HG03135 (cell line): ENCODE results near the gene FAF1.
"Not testable (repeated sequence)": the region's sequence is repeated elsewhere in the genome, so short reads cannot be mapped to it uniquely, and the experiment has no call there.

Experiments
- ATAC-seq: cut with Tn5 transposase; IDR thresholded peaks from one replicate; pipeline ENCODE4 v1.9.1; 2021; ENCODE audit warnings: mild to moderate bottlenecking, moderate library complexity; ENCODE audit not compliant: unreplicated experiment

The FAF1 gene

DNA sequence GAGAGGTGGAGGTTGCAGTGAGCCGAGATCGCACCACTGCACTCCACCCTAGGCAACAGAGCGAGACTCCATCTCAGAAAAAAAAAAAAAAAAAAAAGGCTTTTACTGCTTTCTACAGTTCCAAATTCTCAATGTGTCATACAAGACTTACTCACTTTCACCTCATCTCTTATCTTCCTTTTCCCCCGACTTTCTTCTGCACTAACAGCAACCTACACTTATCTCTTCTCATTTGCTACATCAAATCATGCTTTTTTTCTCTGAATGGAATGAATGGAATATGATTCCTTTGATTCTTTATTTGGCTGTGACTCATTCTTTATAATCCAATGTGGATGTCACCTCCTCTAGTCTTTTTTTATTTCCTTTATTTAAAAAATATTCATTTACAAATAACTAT lies 368.5 kb downstream of the FAF1 start:
- ATAC-seq, result no peak

DNA sequence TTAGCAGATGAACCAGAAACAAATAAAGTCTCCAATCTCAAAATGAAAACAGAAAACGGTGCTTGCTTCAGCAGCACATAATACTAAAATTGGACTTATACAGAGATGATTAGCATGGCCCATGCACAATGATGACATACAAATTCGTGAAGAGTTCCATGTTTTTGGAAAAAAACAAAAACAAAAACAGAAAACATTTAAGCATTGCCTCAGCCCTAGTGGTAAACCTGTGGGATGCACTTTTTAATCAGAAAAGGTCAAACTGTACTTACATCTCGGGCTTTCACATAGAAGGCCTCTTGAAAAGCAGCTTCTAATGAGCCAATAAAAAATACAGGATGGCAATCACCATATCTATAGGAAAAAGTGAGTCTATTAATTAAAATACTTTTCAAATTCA lies 377.7 kb downstream of the FAF1 start:
- ATAC-seq, result no peak

DNA sequence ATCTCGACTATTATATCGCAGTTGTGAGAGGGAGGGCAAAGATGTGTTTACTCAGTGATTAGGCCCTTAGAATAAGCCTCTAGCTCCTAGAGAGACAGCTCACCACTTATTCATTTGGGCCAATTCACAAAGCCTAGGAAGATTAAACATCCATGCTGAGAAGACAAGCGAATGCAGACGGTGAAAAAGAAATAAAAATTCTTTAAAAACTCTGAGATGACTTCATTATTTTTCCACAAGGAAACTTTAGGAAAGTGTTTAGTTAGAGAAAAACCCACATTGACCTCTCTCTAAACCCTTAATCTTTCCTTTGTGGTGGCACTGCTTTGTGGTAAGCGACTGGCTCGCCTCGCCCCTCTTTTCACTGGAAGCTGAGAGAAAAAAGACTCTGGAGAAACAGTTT lies 390.0 kb downstream of the FAF1 start:
- ATAC-seq, result no peak

DNA sequence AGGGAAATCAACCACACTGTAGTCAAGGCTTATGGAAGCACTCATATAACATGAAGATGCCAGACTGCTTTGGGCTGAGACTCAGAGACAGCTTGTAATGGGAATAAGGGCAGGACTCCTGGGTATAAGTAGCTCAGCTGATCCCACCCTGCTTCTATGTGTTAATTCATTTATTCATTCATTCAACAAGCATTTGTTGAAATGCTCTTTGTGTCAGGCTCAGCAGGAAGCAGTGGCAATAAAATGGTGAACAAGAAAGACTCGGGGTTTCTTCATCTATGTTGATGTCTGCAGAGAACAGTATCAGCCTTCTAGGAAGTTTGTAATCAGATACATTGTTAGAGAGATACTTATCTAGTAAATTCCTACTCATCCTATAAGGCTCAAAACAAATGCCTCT lies 391.3 kb downstream of the FAF1 start:
- no peak for ATAC-seq

DNA sequence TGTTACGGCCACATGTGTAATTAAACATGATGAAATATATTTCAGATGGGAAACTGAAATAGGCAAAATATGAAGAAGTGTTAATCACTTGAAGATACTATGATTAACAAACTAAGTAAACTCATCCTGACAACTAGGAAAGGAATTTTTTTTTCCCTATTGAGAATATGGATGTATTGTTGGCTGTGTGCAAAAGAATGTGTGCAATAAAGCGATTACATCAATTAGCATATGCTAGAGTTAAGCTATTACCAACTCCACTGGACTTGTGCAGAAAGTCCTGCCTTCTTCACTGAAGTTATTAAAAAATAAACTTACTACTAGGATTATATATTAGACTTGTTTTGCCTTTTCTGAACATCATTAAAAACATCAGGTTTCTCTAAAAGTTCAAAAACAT lies 393.7 kb downstream of the FAF1 start:
- no peak for ATAC-seq

DNA sequence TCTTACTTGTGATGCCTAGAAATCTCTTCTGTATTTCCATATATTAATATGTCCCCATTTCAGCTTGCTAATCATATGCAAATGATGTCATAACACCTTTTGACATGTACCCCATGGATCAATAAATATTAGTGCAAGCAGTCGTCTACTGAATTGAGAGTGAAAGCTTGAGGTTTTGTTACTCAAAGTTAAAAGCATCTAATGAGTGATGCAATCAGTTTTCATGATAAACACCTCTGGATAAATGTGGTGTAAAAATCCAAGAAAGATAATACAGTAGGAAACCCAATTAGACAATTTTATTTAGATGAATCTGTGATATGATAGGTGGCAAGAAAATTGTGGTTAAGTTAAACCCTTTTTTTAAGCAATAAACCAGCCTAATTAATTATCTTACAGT lies 395.6 kb downstream of the FAF1 start:
- no peak for ATAC-seq

DNA sequence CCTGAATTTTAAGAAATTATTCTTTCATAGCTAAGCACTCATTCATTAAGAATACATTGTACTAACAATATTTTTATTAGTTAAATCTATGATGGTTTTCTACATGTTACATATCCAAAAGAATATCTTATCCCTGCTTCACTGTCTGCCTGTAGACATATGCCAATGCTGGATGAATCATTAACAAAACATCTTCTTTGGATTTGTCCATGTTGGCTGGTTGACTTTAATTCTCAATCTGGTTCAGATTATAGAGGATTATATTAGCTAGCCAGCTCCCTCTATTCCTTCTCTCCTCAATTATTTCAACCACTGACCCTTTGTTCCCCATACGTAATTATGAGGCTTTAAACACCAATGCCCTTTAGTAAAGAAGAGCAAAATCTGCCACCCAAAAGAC lies 398.0 kb downstream of the FAF1 start:
- ATAC-seq, result no peak

DNA sequence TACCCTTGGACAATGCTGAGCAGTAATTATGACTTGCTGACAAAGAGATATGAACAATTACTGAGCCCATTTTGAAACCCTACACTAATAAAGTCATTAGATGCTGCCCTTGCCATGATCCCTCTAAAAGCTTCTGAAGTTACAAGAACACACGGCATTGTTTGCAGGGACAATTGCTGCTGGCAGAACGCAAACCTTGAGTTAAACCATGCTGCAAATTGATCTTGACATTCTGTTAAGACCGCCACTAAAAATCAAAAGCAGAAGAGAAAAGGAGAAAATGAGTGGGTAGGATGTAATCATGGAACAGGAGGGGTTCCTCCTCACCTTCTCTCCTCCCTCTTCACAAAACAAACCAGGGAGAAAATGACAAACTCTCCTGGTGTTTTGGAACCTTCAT lies 400.6 kb downstream of the FAF1 start:
- no peak for ATAC-seq

DNA sequence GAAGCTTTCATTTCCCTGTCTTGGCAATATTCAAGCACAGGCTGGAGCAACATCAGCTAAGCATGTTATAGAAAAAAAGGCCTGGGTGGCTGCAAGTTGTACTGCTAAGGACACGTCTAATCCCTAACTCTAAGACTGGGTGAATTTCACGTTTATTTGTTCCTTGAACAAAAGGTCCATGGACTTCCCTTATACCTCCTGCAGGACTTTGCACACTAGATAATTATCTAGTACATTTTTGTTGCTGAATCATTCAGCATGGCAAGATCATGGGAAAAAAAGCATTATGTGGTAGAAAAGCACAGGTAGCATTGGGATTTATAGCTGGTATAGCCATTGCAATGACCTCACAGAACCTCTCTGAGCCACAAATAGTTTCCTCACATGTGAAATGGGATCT lies 406.1 kb downstream of the FAF1 start:
- ATAC-seq, result no peak

DNA sequence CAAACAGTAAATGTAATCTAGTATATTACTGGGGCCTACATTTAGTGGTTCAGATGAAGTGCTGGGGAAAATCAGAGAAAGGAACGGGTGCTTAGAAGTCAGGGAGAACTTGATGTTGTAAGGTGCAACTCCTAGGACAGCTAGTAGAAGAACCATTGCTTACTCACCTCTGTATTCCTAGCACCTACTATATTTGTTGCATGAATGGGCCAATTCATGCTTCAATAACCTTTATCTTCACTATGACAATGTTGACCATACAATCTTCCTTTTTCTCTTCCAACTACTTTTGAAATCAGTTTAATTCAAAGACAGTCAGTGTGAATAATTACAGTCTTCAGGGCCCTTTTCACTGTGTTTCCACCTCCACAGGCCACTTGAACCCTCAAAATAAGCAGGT lies 411.8 kb downstream of the FAF1 start:
- no peak for ATAC-seq

DNA sequence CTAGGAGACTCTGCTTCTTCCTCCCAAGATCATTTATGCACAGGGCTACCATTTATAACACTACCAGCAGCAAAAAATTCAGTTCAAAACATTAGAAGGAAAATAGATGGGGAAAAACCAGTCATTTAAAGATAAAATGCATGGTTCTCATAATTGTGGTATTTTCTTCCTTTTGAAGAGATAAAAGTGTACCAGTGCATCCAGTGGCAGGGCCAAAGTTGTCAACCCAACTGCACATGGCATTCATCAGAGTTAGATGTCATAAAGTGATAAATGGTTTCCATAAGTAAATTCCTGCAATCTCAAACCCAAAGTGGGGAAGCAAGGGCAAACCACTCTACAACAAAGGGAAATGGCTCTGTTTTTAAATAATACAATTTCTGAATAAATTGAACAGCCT lies 417.7 kb downstream of the FAF1 start:
- no peak for ATAC-seq

DNA sequence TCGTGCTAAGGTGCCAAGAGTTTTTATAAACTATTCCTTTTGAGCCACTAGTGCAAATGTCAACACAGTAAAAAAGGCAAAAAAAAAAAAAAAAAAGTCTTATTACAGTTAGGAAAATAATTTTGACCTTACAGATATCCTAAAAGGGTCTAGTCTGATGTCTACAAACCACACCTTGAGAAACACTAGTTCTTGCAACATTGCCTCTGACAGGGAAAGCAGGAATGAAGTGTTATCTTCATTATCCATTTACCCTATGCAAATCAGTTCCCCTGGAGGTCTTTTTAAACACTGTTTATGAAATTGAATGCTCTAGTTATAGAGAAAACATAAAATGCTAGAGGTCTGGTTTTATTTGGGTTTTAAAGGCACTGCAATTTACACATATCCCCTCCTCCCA lies 421.6 kb downstream of the FAF1 start:
- no peak for ATAC-seq

DNA sequence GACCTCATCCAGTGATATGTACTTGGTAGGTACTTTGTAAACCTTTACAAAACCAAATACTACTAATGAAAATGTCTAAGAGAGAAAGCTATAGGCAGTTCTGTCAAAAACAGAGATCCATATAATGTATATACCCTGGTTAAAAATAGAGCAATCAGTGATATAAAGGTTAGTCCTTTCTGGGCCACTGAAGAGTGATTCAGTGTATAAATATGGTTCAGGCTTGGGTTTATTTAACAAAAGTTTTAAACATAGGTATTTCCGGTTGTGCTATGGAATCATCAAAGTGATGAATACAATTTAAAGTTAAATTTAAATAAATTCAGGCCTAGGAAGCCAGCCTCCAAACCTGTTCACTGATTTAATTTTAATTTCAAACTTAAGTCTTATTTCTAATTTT lies 428.5 kb downstream of the FAF1 start:
- ATAC-seq, result no peak

DNA sequence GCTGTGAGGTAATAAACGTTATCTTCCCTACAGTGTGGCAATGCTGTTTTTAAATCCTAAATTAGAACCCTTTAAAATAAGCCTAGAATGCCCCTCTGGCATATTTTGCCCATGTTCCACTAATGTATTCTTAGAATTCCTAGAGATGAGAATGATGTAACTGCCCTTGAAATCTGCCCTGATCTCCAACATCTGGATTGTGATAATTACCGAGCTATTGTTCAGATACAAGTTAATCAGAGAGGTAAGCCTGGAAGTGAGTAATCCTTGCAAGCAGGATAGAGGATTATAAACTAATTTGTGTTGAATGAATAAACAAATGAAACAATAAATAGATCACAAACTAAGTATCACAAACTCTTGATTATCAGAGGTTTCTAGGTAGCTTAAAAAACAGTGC lies 429.0 kb downstream of the FAF1 start:
- no peak for ATAC-seq

DNA sequence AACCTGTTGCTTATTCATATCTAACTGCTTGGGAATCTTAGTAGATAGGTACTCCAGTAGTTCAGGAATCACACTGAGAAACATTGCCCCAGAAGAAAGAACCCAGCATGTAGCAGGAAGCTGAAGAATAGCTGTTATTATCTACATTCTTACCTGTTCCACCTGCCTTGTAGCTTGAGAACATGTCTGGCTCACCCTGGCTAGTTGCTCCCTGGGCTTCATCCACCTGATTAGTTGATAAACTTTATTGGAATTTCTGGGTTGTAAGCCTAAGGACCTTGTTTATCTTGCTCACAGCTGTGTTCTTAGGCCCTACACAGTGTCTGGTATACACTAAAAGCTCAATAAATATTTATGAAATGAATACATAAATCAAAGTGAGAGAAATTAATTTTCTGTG lies 430.6 kb downstream of the FAF1 start:
- ATAC-seq, result no peak

DNA sequence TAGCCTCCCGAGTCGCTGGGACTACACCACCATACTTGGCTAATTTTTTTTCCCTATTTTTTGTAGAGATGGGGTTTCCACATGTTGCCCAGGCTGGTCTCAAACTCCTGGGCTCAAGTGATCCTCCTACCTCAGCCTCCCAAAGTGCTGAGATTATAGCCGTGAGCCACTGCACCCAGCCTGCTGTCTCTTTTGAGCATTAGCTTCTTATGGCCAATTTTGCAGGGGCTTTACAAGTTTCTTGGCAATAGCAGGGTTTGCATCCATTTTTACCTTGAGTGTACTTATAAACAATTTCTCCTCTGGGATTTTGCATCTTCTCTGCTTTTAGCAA lies 432.1 kb downstream of the FAF1 start:
- not testable (repeated sequence) for ATAC-seq

DNA sequence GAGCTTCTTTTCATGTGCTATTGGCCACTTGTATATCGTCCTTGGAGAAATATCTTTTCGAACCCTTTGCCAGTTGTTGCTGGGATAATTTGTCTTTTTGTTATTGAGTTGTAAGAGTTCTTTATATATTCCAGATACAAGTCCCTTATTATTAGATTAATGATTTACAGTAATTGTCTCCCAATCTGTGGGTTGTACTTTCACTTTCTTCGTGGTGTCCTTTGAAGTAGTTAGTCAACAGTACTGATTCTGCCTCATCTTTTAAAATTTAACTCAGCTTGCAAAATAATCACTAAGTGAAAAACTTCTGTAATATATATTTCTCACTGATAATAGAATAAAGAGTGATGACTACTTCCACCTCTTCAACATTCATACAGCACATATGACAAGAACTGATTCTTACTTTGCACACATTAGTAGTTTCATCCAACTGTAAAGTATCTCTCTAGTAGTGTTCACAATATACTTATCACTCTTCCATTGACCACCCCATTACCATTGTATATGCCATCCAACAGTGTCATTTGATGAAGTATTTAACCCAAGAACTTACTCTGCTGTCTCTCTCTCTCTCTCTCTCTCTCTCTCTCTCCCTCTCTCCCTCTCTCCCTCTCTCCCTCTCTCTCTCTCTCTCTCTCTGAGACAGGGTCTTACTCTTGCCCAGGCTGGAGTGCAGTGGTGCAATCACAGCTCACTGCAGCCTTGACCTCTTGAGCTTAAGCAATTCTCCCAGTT lies 432.6 kb downstream of the FAF1 start:
- ATAC-seq, result no peak

DNA sequence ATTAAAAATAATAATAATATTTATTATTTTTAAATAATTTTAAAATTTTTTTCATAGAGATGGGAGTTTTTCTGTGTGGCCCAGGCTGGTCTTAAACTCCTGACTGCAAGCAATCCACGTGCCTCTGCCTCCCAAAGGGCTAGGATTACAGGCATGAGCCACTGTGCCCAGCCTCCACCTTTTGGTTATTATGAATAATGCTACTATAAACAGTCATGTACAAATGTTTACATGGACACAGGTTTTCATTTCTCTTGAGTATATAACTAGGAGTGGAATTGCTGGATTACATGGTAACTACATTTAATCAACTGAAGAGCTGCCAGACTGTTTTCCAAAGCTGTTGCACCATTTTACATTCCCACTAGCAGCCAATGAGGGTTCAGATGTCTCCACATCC lies 433.6 kb downstream of the FAF1 start:
- no peak for ATAC-seq

DNA sequence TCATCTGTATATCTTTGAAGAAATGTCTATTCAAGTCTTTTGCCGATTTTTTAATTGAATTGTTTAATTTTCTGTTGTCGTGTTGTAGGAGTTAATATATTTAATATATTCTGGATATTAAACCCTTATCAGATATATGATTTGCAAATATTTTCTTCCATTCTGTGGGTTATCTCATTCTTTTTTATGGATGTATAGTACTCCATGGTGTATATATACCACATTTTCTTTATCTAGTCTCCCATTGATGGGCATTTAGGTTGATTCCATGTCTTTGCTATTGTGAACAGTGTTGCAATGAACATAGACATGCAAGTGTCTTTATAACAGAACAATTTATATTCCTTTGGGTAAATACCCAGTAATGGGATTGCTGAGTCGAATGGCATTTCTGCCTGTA lies 436.5 kb downstream of the FAF1 start:
- no peak for ATAC-seq

DNA sequence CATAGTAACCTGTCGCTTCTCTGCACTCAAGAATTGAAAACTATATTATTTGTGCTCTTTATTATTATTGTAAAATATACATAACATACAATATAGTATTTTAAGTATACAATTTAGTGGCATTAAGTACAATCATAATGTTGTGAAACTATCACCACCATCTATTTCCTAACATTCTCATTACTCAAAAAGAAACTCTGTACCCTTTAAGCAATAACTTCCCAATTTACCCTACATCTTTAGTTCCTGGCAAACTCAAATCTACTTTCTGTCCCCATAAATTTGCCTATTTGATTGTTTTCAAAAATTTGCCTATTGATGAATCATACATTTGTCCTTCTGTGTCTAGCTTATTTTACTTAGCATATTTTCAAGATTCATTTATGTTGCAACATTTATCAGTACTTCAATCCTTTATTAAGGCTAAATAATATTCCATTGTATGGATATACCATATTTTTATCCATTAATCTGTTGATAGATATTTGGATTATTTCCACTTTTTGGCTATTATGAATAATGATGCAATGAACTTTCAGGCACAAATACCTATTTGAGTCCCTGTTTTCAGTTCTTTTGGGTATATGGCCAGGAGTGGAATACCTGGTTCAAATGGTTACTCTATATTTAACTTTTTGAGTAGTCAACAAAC lies 437.2 kb downstream of the FAF1 start:
- ATAC-seq, result no peak

DNA sequence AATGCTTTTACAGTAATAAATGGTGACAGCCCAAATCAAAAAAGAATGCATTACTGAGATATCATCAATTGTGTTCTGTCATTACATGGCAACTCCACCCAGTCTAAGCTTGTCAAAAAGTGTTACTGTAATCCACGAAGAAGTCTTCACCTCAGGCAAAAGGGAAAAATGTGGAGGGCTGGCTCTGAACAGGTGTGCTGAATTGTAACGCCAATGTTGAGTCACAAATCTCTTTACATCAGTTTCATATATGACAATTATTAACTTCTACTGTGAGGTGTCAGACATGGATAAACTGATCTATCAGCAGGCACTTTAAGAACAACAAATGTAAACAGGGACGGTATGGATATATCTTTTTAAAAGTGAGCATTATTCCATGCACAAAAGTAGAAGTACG lies 438.4 kb downstream of the FAF1 start:
- peak; percentile 77 for ATAC-seq

DNA sequence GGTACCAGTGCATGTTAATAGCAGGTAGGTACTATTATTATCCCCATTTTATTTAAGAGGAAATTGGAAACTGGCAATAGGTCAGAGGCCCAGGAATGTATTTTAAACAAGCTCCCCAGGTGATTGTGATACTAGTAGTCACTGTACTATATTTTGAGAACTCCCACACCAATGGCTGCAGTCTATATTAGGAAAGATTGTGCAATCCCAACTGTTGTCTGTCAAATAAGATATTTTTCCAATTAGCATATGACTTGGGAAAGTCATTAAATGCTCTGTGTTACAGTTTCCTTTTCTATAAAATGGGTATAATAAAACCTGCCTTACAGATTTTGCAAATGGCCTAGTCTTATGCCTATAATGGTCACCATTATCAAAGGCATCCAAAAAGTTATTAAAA lies 442.6 kb downstream of the FAF1 start:
- ATAC-seq, result no peak

DNA sequence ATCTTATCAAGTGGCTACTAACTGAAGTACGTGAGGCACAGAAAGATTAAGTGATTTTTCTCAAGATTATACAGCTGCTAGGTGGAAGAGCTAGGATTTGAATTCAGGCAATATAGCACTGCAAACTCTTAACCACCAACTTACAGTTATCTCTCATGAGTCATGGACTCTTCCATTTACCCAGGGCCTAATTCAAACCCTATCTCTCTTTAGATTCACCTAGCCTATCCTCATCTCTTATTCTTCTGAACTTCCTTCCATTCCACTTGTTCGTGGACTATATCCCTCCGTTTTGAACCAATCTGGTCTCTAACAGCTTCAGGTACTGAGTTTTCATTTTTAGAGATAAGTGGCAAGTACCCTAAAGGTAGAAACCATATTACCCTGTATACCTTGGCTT lies 444.0 kb downstream of the FAF1 start:
- no peak for ATAC-seq
